Measurements from ENCODE around the gene SF3B2.
"Not testable (repeated sequence)": the region's sequence is repeated elsewhere in the genome, so short reads cannot be mapped to it uniquely, and the experiment has no call there.

The SF3B2 gene

GRCh38 chr11:66076561-66076960, 24.4 kb downstream of the SF3B2 start:
- DNase-seq: no peak

GRCh38 chr11:66077927-66078326, 25.8 kb downstream of the SF3B2 start:
- DNase-seq: no peak

GRCh38 chr11:66078949-66079348, 26.8 kb downstream of the SF3B2 start:
- DNase-seq: not testable (repeated sequence)

- peak; percentile 26 to 33 for DNase-seq
Measured at GRCh38 chr11:66080055-66080817, 28.1 kb downstream of the SF3B2 start.

GRCh38 chr11:66081505-66081904, 29.3 kb downstream of the SF3B2 start:
- peak; percentile 79 to 84 for DNase-seq

- no peak for DNase-seq
Measured at GRCh38 chr11:66082946-66083698, 31.0 kb downstream of the SF3B2 start.

GRCh38 chr11:66083767-66084166, 31.6 kb downstream of the SF3B2 start:
- no peak for DNase-seq

DNA sequence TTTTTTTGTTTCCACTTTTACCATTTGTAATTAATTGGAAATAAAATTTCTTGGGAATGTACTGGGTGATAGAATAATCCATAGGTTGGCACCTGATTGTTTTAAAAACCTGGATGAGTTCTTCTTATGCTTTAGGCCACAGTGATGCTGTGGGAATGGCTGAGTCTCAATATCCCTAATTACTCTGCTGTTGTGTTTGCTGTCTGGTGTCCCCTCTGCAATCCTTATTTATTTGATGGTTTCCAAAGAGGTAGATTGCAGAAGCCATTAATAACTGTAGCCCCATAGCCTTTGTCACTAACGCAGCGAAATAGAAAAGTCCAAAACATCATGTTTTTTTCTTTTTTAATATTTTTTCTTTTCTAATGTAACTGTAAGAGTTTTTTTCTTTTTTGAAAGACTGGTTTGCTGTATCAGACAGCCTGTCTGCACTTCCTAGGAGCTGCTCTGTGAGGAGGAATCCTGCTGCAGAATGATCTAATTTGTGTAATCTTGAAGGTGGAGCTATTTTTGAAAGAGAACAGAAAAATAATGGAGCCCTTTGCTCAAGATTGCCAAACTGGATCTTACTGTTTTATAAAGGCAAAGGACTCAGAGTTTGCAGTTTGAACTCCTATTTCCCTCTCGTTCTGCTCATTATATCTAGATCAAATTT, 32.8 kb downstream of the SF3B2 start:
- DNase-seq: no peak

DNA sequence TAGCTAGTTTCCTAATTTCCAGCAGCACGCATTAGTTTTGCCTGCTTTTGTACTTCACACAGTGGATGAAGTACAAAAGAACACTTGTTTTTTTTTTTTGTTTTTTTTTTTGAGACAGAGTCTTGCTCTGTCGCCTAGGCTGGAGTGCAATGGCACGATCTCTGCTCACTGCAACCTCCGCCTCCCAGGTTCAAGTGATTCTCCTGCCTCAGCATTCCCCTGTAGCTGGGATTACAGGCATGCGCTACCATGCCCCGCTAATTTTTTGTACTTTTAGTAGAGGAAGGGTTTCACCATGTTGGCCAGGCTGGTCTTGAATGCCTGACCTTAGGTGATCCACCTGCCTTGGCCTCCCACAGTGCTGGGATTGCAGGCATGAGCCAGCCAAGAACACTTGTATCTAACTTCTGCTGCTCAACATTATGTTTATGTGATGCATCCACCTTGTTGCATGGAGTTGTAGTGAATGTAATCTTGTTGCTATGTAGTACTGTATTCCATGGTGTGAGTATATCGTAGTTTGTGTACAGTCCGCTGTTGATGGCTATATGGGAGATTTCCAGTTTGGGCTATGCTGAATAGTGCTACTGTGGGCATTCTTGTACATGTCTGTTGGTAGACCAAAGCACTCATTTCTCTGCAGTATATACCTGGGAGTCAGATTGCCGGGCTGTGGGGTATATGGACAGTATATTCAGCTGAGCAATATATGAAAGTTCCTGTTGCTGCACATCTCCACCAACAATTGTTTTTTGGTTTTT, 35.2 kb downstream of the SF3B2 start:
- DNase-seq: no peak

DNA sequence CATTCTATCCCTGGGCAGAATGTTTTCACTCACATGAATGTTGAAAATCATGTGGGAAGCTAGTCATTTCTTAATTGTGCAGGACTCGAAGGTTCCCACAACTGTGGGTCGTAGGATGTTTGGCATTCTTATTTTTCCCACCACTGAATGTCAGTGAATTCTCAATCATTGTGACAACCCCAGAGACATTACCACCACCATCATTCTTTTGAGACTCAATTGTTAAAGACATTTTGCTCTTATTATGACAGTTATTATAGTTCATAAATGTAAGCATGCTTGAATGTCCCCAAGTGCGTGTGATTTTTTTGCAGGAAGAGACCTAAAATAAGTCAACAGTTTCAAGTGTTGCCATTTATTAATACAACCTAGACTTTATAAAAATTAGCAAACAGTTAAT, 36.9 kb downstream of the SF3B2 start:
- DNase-seq: no peak

- DNase-seq: no peak
Measured at GRCh38 chr11:66090288-66090687, 38.1 kb downstream of the SF3B2 start.

DNA sequence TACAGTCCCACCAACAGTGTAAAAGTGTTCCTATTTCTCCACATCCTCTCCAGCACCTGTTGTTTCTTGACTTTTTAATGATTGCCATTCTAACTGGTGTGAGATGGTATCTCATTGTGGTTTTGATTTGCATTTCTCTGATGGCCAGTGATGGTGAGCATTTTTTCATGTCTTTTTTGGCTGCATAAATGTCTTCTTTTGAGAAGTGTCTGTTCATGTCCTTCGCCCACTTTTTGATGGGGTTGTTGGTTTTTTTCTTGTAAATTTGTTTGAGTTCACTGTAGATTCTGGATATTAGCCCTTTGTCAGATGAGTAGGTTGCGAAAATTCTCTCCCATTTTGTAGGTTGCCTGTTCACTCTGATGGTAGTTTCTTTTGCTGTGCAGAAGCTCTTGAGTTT, 40.0 kb downstream of the SF3B2 start:
- not testable (repeated sequence) for DNase-seq

DNA sequence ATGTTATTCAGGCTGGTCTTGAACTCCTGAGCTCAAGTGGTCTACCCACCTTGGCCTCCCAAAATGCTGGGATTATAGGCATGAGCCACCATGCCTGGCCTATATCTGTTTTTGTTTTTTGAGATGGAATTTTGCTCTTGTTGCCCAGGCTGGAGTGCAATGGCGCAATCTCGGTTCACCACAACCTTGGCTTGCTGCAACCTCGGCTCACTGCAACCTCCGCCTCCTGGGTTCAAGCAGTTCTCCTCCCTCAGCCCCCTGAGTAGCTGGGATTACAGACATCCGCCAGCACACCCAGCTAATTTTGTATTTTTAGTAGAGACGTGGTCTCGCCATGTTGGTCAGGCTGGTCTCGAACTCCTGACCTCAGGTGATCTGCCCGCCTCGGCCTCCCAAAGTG, 47.6 kb downstream of the SF3B2 start:
- peak; percentile 21 to 51 for DNase-seq

DNA sequence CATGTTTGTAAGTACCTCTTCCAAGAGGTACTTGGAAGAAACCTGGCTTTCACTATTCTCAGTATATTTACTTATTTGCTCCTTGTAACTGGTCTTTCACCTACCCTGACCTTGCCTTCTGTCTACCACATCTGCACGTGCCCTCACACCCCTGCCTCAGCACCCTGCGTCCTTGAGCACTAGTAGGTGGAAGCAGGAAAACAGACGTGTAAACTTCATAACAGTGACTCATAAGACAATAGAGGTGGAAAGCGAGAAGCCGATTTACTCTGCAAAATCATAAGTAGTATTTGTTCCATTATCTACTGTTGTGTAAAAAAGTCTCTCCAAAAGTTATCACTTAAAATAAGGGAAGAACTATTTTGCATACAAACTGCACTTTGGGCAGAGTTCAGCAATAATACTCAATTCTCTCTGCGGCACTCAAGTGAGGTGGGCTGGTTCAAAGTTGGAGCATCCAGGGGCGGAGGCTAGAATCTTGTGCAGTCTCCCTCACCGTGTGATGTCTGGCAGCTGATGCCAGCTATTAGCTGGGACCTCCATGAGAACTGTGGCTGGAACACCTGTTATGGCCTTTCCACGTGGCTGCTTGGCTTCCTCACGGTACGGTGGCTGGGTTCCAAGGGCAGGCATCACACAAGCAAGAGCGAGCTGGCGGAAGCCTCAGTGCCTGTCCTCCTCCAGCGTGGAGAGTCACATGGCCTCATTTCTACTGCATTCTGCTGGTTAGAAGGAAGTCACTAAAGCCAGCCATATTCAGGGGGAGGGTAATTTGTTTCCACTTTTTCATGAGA, 48.3 kb downstream of the SF3B2 start:
- peak; percentile 80 to 89 for DNase-seq

GRCh38 chr11:66101066-66101464, 48.9 kb downstream of the SF3B2 start:
- no peak for DNase-seq

- DNase-seq: no peak
Measured at GRCh38 chr11:66104057-66104638, 52.0 kb downstream of the SF3B2 start.

- DNase-seq: peak; percentile 53 to 75
Measured at GRCh38 chr11:66106786-66107599, 54.8 kb downstream of the SF3B2 start.

DNA sequence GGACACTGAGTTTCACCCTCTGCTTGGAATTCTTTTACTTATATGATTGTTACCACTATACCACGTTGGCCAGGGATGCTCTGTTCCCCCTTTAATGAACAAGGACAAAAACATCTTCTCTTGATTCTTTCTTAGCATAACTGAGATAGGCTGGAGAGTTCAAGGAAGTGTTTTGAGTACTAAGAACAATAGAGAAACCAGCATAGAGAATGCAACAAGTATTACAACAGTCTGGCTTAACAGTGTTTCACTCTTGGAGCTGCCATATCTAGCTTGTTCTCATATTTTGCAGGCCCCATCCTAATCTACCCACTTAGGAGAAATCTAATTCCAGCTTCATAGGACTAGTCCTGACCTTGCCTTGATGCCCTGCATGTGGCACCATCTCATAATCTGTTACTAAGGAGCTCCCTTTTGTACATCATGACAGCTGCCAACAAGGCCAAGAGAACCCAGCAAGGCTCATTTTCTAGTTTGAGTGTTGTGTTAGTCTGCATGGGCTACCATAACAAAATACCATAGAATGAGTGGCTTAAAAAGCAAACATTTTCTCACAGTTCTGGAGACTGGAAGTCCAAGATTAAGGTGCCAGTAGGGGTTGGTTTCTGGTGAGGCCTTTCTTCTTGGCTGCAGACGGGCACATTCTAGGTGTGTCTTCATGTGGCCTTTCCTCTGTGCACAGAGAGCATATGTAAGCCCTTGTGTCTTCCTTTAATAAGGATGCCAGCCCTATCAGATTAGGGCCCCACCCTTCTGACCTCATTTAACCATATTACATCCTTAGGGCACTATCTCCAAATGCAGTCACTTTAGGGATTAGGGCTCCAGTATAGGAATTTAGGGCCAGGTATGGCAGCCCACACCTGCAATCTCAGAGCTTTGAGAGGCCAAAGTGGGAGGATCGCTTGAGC, 55.7 kb downstream of the SF3B2 start:
- DNase-seq: no peak

DNA sequence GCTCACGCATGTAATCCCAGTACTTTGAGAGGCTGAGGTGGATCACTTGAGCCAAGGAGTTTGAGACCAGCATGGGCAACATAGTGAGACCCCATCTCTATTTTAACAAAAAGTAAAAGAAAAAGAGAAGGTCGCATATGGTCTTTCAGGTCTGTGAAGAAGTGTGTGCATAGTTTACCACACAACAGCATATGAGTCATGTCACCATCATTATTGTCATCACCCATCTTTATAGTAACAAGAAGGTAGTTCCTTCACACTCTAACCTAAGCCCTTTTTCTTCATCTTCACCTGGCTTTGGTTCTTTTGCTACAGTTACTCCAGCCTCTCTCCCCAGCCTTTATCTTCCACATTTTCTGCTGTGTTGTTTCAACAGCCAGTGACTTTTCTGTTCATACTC, 57.1 kb downstream of the SF3B2 start:
- no peak for DNase-seq

DNA sequence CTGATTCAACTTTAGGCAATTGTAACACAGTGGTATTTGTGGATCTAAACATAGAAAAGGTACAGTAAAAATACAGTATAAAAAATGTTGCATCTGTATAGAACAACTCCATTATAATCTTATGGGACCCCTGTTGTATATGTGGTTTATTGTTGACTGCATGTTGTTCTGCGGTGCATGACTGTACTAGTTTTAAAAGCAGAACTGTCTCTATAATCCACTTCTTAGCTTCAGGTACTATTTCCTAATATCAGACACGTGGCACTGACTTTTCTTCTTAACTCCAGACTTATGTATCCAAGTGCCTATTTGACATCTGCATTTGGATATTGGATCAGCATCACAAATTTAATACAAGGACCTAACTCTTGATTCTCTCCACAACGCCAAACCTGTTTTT, 59.0 kb downstream of the SF3B2 start:
- no peak for DNase-seq
